T-helper 2 cell treated with Interferon-gamma antibody and Interleukin-4, amounts not matched to agents 100 ng/mL and 5 ng/mL, for 36 hours (primary cell): Measurements from ENCODE around the gene VIT. TPM values are rescaled to one million over a fixed set of nuclear protein-coding genes. Genes with fewer than 3 reads are reported as not detected.

Experiments
- intact Hi-C: fragments of 100-400 bp; cut with micrococcal nuclease; formaldehyde crosslinking; loops from one replicate; pipeline ENCODE4 v1.15.1; 2023
- total RNA-seq: library from RNA; stranded (reverse); gene quantifications from 2 replicates; pipeline ENCODE4 v1.2.3, GENCODE V29; 2022

VIT gene
- total RNA-seq, 1 donor from 2014 or later: not detected

- intact Hi-C loops: no loop called here
Observed at GRCh38 chr2:36855429-36855828, 158.9 kb downstream of the VIT start.

DNA sequence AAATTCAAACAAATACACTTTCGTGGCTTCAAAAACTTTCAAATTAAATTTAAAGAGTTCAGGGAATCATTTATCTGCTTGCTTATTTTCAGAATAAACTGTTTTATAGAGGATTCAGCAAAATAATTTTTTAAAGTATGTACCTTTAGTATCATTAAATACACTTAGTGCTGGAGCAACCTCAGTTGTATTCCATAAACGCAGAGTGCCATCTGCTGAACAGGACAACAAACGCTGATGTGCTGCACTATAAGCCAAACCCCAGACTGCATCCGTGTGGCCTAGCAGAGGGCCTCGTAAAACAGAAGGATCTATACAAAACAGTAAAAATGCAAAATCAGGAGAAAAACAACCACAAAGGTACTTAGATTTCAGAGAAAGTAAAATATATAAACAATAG lies 161.2 kb downstream of the VIT start:
- intact Hi-C loops: no loop called here

- intact Hi-C loops: no loop called here
Observed at GRCh38 chr2:36858551-36859365, 162.3 kb downstream of the VIT start.

- intact Hi-C loops: no loop called here
Observed at GRCh38 chr2:36859366-36859792, 162.9 kb downstream of the VIT start.

GRCh38 chr2:36861896-36862295 lies 165.4 kb downstream of the VIT start:
- intact Hi-C loops: no loop called here

Other genes with a start within 250 kb of the VIT start
- 17.2 and 18.6 TPM in 2 replicates for gene FEZ2, start 98.5 kb upstream of the VIT start, total RNA-seq